ENCODE data around the gene AOPEP.

DNA sequence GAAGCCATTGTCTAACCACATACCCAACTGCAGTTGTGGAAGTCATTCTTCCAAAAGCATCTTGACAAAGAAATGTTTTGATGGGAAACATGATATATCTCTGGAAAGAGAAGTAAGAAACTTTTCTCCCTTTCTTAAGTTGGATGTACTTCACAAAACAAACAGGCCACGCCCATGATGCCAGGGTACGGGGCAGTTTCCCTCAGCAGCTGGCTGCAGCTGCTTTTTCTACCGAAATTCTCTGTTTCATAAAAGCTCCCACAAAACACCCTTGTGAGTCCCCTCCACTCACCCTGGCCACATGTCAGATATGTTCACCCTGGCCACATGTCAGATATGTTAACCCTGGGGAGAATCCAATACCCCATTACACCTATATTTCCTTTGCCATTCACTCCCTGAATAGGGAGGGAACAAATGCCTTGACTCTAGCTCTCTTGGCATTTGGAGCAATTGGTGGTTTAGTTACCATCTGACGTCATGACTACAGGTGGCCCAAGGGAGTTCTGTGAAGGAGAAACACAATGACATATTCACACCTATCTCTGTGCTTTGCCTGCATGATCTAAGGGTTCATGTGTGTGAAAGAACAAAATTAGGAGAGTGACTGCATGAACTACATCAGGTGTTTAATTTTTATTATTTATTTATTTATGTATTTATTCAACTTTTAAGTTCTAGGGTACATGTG is 103.0 kb downstream of the AOPEP start:
- TF ChIP-seq, protein P1, sequence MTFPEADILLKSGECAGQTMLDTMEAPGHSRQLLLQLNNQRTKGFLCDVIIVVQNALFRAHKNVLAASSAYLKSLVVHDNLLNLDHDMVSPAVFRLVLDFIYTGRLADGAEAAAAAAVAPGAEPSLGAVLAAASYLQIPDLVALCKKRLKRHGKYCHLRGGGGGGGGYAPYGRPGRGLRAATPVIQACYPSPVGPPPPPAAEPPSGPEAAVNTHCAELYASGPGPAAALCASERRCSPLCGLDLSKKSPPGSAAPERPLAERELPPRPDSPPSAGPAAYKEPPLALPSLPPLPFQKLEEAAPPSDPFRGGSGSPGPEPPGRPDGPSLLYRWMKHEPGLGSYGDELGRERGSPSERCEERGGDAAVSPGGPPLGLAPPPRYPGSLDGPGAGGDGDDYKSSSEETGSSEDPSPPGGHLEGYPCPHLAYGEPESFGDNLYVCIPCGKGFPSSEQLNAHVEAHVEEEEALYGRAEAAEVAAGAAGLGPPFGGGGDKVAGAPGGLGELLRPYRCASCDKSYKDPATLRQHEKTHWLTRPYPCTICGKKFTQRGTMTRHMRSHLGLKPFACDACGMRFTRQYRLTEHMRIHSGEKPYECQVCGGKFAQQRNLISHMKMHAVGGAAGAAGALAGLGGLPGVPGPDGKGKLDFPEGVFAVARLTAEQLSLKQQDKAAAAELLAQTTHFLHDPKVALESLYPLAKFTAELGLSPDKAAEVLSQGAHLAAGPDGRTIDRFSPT (tag by site-specific recombination; IDR thresholded peaks at IDR 0.05) = no peak
- no peak for TF ChIP-seq ZSCAN30 (tag by site-specific recombination; IDR thresholded peaks at IDR 0.05)
- TF ChIP-seq, protein P2, sequence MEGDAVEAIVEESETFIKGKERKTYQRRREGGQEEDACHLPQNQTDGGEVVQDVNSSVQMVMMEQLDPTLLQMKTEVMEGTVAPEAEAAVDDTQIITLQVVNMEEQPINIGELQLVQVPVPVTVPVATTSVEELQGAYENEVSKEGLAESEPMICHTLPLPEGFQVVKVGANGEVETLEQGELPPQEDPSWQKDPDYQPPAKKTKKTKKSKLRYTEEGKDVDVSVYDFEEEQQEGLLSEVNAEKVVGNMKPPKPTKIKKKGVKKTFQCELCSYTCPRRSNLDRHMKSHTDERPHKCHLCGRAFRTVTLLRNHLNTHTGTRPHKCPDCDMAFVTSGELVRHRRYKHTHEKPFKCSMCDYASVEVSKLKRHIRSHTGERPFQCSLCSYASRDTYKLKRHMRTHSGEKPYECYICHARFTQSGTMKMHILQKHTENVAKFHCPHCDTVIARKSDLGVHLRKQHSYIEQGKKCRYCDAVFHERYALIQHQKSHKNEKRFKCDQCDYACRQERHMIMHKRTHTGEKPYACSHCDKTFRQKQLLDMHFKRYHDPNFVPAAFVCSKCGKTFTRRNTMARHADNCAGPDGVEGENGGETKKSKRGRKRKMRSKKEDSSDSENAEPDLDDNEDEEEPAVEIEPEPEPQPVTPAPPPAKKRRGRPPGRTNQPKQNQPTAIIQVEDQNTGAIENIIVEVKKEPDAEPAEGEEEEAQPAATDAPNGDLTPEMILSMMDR (tag by site-specific recombination; IDR thresholded peaks at IDR 0.05) = no peak
- TF ChIP-seq RBAK (tag by site-specific recombination; IDR thresholded peaks at IDR 0.05) = no peak
- TF ChIP-seq, protein P3, sequence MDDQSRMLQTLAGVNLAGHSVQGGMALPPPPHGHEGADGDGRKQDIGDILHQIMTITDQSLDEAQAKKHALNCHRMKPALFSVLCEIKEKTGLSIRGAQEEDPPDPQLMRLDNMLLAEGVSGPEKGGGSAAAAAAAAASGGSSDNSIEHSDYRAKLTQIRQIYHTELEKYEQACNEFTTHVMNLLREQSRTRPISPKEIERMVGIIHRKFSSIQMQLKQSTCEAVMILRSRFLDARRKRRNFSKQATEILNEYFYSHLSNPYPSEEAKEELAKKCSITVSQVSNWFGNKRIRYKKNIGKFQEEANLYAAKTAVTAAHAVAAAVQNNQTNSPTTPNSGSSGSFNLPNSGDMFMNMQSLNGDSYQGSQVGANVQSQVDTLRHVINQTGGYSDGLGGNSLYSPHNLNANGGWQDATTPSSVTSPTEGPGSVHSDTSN (CRISPR knock-in tag; IDR thresholded peaks at IDR 0.05) = no peak
- TF ChIP-seq ZNF747 (tag by site-specific recombination; IDR thresholded peaks at IDR 0.05) = no peak
- no peak for TF ChIP-seq ZNF138 (tag by site-specific recombination; IDR thresholded peaks at IDR 0.05; ENCODE audit: borderline replicate concordance)
- TF ChIP-seq KLF9 (tag by site-specific recombination; IDR thresholded peaks at IDR 0.05; ENCODE audit: low read depth) = no peak
- no peak for TF ChIP-seq ZNF223 (tag by site-specific recombination; IDR thresholded peaks at IDR 0.05)

Measured in HEK293 (cell line).